Activated CD4-positive, alpha-beta T cell treated with anti-CD3 and anti-CD28 coated beads, Interleukin-2, amount 50 U/mL, for 24 hours (primary cell): ENCODE results near the gene CD80.

Source experiments
- DNase-seq, 2 donors: peaks; one replicate each; pipeline ENCODE4 v3.0.0-alpha.2; 2020; ENCODE audit warnings: low read depth in 1 of 2, low spot score in 1 of 2

The CD80 gene

DNA sequence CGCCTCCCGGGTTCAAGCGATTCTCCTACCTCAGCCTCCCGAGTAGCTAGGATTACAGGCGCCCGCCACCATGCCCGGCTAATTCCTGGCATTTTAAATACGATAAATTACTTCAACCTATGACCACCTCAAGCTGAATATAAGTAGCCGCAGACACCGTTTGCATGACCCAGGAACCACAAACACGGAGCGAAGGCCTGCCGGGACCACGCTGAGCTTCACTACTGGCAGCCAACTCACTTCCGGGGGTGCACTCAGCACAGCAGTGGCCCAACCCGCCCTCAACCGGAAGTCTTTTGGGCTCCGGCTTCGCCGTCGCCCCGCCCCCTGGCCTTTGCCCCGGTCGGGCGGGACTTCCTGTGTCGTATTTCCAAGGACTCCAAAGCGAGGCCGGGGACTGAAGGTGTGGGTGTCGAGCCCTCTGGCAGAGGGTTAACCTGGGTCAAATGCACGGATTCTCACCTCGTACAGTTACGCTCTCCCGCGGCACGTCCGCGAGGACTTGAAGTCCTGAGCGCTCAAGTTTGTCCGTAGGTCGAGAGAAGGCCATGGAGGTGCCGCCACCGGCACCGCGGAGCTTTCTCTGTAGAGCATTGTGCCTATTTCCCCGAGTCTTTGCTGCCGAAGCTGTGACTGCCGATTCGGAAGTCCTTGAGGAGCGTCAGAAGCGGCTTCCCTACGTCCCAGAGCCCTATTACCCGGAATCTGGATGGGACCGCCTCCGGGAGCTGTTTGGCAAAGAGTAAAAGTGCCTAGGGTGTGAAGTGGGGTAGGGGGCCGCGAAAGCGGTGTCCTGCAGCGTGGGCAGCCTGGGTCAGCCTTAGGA is 61.0 kb downstream of the CD80 start, which contains the start of gene TIMMDC1:
Gene TIMMDC1 (plus strand): TSS at position 362 of the 826 bp plus-strand sequence. CDS start 187 bp downstream, at position 549.
- DNase-seq, result peak; percentile 93 to 96

GRCh38 chr3:119497820-119498185 is 61.6 kb downstream of the CD80 start:
- DNase-seq, result no peak

DNA sequence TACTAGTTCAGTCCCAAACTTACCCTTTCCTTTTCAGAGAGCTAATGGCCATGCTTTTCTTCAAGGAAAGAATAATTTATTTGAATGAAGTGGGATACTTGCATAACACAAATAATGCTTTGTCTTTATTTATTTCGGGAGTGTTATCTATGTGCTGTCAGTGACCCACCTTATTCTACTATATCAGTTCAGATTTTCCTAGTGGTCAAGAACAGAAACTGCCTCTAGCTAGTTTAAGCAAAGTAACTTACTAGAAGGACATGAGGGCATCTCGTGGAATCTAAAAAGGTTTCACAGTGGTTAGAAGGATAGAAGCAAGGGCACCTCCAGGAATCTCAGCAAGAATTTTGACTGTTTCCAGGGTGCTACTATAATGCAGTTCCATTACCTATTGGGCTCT is 64.8 kb downstream of the CD80 start:
- no peak for DNase-seq

- DNase-seq, result no peak
Measured at GRCh38 chr3:119492810-119493209, 66.6 kb downstream of the CD80 start.

DNA sequence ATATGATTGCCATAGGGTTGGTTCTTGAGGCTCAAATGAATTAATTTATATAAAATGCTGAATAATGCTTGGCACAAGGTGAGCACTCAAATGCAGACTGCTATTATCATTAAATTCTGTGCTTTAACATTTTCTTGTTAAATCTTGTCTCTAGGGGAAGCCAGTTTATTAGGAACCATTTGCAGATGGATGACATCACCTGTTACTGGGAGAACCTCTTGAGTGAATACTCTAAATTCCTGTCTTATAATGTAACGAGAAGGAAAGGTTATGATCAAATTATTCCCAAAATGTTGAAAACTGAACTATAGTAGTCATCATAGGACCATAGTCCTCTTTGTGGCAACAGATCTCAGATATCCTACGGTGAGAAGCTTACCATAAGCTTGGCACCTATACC is 67.3 kb downstream of the CD80 start:
- no peak for DNase-seq

DNA sequence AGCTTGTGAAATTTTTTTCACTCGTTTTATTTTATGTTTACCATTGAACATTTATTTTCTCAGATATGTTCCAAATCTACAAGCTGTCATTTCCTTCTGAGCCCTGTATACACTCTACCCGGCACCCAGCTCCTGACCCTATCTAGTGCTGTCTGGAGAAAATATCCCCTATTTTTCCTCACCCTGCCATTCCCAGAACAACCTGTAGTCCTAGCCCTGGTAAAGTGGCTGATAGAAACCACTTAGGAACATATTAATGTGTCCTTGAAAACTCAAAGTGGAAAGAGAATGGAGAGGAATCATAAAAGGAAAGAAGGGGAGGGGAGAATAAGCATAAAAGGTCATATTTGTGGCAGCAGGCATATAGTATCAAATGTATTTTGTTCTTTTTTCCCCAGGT is 69.3 kb downstream of the CD80 start:
- DNase-seq, result no peak

DNA sequence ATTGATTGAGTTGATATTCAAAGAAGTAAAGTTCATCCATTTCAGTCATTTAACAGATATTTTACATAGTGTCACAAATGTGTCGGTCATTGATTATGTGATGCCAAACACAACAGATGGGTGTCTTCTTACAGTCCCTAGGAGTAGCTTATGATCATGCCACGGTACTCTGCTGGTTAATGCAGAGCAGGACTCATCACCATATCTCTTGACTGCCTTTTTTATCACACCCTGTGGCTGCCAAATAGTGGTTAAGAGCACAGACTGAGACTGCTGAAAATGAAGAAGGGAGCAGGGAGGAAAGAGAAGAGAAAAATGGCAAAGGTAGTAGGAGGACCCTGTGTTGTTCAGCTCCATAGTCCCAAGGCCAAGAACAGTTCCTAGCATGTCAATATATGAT is 73.9 kb downstream of the CD80 start:
- DNase-seq, result no peak

DNA sequence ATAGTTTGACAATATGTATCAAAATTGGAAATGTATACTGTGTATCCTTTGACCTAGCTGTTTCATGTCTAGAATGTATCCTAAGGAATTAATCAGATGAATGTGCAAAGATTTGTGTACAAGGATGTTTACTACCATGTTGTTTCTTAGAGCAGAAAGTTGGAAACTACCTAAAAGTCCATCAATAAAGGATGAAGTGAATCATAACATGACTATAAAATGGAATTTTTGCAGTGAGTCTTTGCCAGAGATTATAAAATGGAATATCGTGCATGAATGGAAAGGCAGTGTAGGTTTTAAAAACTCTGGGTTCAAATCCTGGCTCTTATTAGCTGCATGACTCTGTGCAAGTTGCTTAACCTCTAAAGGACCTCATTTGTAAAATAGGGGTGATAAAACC is 76.3 kb downstream of the CD80 start:
- DNase-seq, result no peak

- no peak for DNase-seq
Measured at GRCh38 chr3:119481079-119481478, 78.3 kb downstream of the CD80 start.
